ENCODE results near the gene CFAP299. TPM values are rescaled to one million over a fixed set of nuclear protein-coding genes. Genes with fewer than 3 reads are reported as not detected.

CFAP299 gene
- total and polyA plus RNA-seq, 2 donors (not counting 3 experiments of a cell fraction or from before 2014, with no cell fraction given), result not detected

GRCh38 chr4:80362578-80363181, 27.1 kb downstream of the CFAP299 start:
- TF ChIP-seq, protein P1, sequence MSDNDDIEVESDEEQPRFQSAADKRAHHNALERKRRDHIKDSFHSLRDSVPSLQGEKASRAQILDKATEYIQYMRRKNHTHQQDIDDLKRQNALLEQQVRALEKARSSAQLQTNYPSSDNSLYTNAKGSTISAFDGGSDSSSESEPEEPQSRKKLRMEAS (IDR thresholded peaks at IDR 0.05; ENCODE audit: insufficient read depth, insufficient read length), result no peak
- TF ChIP-seq GATA2 (IDR thresholded peaks at IDR 0.05; ENCODE audit: insufficient read depth, insufficient read length, low read depth, low read length), result no peak
- TF ChIP-seq, protein P2, sequence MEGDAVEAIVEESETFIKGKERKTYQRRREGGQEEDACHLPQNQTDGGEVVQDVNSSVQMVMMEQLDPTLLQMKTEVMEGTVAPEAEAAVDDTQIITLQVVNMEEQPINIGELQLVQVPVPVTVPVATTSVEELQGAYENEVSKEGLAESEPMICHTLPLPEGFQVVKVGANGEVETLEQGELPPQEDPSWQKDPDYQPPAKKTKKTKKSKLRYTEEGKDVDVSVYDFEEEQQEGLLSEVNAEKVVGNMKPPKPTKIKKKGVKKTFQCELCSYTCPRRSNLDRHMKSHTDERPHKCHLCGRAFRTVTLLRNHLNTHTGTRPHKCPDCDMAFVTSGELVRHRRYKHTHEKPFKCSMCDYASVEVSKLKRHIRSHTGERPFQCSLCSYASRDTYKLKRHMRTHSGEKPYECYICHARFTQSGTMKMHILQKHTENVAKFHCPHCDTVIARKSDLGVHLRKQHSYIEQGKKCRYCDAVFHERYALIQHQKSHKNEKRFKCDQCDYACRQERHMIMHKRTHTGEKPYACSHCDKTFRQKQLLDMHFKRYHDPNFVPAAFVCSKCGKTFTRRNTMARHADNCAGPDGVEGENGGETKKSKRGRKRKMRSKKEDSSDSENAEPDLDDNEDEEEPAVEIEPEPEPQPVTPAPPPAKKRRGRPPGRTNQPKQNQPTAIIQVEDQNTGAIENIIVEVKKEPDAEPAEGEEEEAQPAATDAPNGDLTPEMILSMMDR (IDR thresholded peaks at IDR 0.05; ENCODE audit: extremely low read depth in 1 of 2, insufficient read depth in 1 of 2, low read depth in 1 of 2, low read length in 2 of 2), result peak; percentile 10 to 27
- intact Hi-C loops (cut with micrococcal nuclease) (loop anchor here (1.0 to 5.0 kb wide), 2 partner anchors 628 to 990 kb away; no protein-coding TSS in a partner anchor), dilution Hi-C loops (cut with MboI; ENCODE audit: extremely low pct_ligation_motif_present, low sequenced_read_pairs) (no loop called here)
- no peaks in the 10 kb centered on the region for H3K9me3 ChIP-seq (replicated peaks; ENCODE audit: control insufficient read depth, insufficient read depth, low read length)
- no TSS peak for BruUV-seq (replicated peaks)
- DNase-seq (ENCODE audit: low read depth, low spot score), result peak; percentile 4
- H3K4me2 ChIP-seq (ENCODE audit: insufficient read depth, low read length), result no peak overlapping the region
- no peak overlapping the region for H3K9ac ChIP-seq (replicated peaks; ENCODE audit: extremely low read depth, insufficient read depth, low read length)
- H3K27me3 ChIP-seq (ENCODE audit: control insufficient read depth in 2 of 2, insufficient read depth in 2 of 2, low read length in 2 of 2), result peaks cover 2 to 6% of the 10 kb centered on the region in 2 experiments
- H3K79me2 ChIP-seq (ENCODE audit: control insufficient read depth, insufficient read depth, low read length), result no peaks in the 10 kb centered on the region
- no peaks in the 10 kb centered on the region for H3K4me1 ChIP-seq (ENCODE audit: control insufficient read depth, extremely low read depth, insufficient read depth, low read length)
- ChIA-PET POLR2A (no interaction called here), CTCF (interaction anchor here (0.7 to 2.1 kb wide), 15 partner anchors 12 to 989 kb away, joined by 3 to 20 read pairs (median 5); partner anchors contain the start of gene PRKG2)
- no peaks in the 10 kb centered on the region for H3K9me1 ChIP-seq (replicated peaks; ENCODE audit: control insufficient read depth, extremely low read depth, insufficient read depth, low read length)
- no peak overlapping the region for H3K27ac ChIP-seq (ENCODE audit: insufficient read depth, low read depth, low read length)
- H2AFZ ChIP-seq (ENCODE audit: low read depth, low read length), result no peak overlapping the region
- FAIRE-seq, result no peak
- H3K36me3 ChIP-seq (ENCODE audit: control insufficient read depth in 2 of 2, extremely low read depth in 1 of 2, insufficient read depth in 2 of 2, low read length in 2 of 2), result no peaks in the 10 kb centered on the region
- no peaks in the 10 kb centered on the region for H4K20me1 ChIP-seq (replicated peaks; ENCODE audit: control insufficient read depth, extremely low read depth, insufficient read depth, low read length)
- H3K4me3 ChIP-seq (replicated peaks in 1 of 3; ENCODE audit: insufficient read depth in 1 of 3, low read depth in 1 of 3, low read length in 3 of 3), result no peak overlapping the region

- Histone ChIP-seq H3K79me2 (ENCODE audit: control insufficient read depth, insufficient read depth, low read length) (no peaks in the 10 kb centered on the region), H3K27ac (ENCODE audit: insufficient read depth, low read depth, low read length) (no peak overlapping the region), H3K4me2 (ENCODE audit: insufficient read depth, low read length) (no peak overlapping the region), H3K27me3 (ENCODE audit: control insufficient read depth in 2 of 2, insufficient read depth in 2 of 2, low read length in 2 of 2) (peaks cover 0 to under 1% of the 10 kb centered on the region in 2 experiments), H3K36me3 (ENCODE audit: control insufficient read depth in 2 of 2, extremely low read depth in 1 of 2, insufficient read depth in 2 of 2, low read length in 2 of 2) (no peaks in the 10 kb centered on the region), H3K9me3 (replicated peaks; ENCODE audit: control insufficient read depth, insufficient read depth, low read length) (no peaks in the 10 kb centered on the region), H3K9ac (replicated peaks; ENCODE audit: extremely low read depth, insufficient read depth, low read length) (no peak overlapping the region), H3K4me1 (ENCODE audit: control insufficient read depth, extremely low read depth, insufficient read depth, low read length) (no peaks in the 10 kb centered on the region), H2AFZ (ENCODE audit: low read depth, low read length) (no peak overlapping the region), H3K9me1 (replicated peaks; ENCODE audit: control insufficient read depth, extremely low read depth, insufficient read depth, low read length) (no peaks in the 10 kb centered on the region), H4K20me1 (replicated peaks; ENCODE audit: control insufficient read depth, extremely low read depth, insufficient read depth, low read length) (no peaks in the 10 kb centered on the region), H3K4me3 (replicated peaks in 1 of 3; ENCODE audit: insufficient read depth in 1 of 3, low read depth in 1 of 3, low read length in 3 of 3) (no peak overlapping the region)
- ChIA-PET CTCF (interaction anchor here (1.0 to 2.8 kb wide), 3 partner anchors 624 to 686 kb away, joined by 4 to 21 read pairs (median 5); no protein-coding TSS in a partner anchor), POLR2A (no interaction called here)
- FAIRE-seq (peak; percentile 37), DNase-seq (ENCODE audit: low read depth, low spot score) (peak; percentile 23)
- no TSS peak for BruUV-seq (replicated peaks)
- TF ChIP-seq FOS (IDR thresholded peaks at IDR 0.05; ENCODE audit: borderline replicate concordance, insufficient read depth, low read length) (no peak), JUN (IDR thresholded peaks at IDR 0.05; ENCODE audit: borderline replicate concordance, insufficient read depth, insufficient read length, low read depth) (no peak), MYC (IDR thresholded peaks at IDR 0.05; ENCODE audit: low read depth, low read length) (no peak), GATA2 (IDR thresholded peaks at IDR 0.05; ENCODE audit: insufficient read depth, insufficient read length, low read depth, low read length) (no peak), POLR2A (IDR thresholded peaks at IDR 0.05; ENCODE audit: low read depth, low read length) (no peak), EZH2 (IDR thresholded peaks at IDR 0.05; ENCODE audit: borderline replicate concordance, low read depth, low read length, severe bottlenecking) (no peak)
- TF ChIP-seq, protein P2 (IDR thresholded peaks at IDR 0.05; ENCODE audit: extremely low read depth in 1 of 2, insufficient read depth in 1 of 2, low read depth in 1 of 2, low read length in 2 of 2), result peak; percentile 41 to 54
- TF ChIP-seq, protein P1 (IDR thresholded peaks at IDR 0.05; ENCODE audit: insufficient read depth, insufficient read length), result no peak
- intact Hi-C loops (cut with micrococcal nuclease), result loop anchor here (1.0 kb wide), 1 partner anchor 686 kb away; no protein-coding TSS in a partner anchor
- dilution Hi-C loops (cut with MboI; ENCODE audit: extremely low pct_ligation_motif_present, low sequenced_read_pairs), result no loop called here
These were observed 30.4 kb downstream of the CFAP299 start for GRCh38 chr4:80365928-80366327.

All from endothelial cell of umbilical vein (primary cell).